Stimulated activated naive CD8-positive, alpha-beta T cell treated with anti-CD3 and anti-CD28 coated beads, Interleukin-15, Interleukin-2, amounts not matched to agents 100 ng/mL and 50 ng/mL, for 24 hours (primary cell): ENCODE measurements around the gene PRKAR2A.
A peak's percentile ranks its signal among the peaks of the same experiment; 100 is the strongest.
"Not testable (repeated sequence)": the region's sequence is repeated elsewhere in the genome, so short reads cannot be mapped to it uniquely, and the experiment has no call there.

Experiments used
- H3K27ac Mint-ChIP-seq: one replicate; pipeline ENCODE4 v1.8.0; 2021; ENCODE audit warnings: mild to moderate bottlenecking, mixed read lengths
- H3K27me3 Mint-ChIP-seq: one replicate; pipeline ENCODE4 v1.8.0; 2021; ENCODE audit warnings: mixed read lengths
- H3K36me3 Mint-ChIP-seq: one replicate; pipeline ENCODE4 v1.8.0; 2021; ENCODE audit warnings: low read depth, mixed read lengths
- H3K4me1 Mint-ChIP-seq: one replicate; pipeline ENCODE4 v1.8.0; 2021; ENCODE audit warnings: low read depth, mixed read lengths
- H3K4me3 Mint-ChIP-seq: one replicate; pipeline ENCODE4 v1.8.0; 2021; ENCODE audit warnings: mild to moderate bottlenecking, mixed read lengths
- H3K9me3 Mint-ChIP-seq: one replicate; pipeline ENCODE4 v1.8.0; 2021; ENCODE audit warnings: mixed read lengths

Gene PRKAR2A

GRCh38 chr3:48738926-48739616 lies 108.6 kb downstream of the PRKAR2A start:
- H3K27me3 Mint-ChIP-seq: no peaks in the 10 kb centered on the region
- H3K4me3 Mint-ChIP-seq: no peak overlapping the region
- H3K4me1 Mint-ChIP-seq: no peaks in the 10 kb centered on the region
- H3K36me3 Mint-ChIP-seq: no peaks in the 10 kb centered on the region
- no peak overlapping the region for H3K27ac Mint-ChIP-seq
- no peaks in the 10 kb centered on the region for H3K9me3 Mint-ChIP-seq

GRCh38 chr3:48738144-48738536 lies 109.5 kb downstream of the PRKAR2A start:
- Mint-ChIP-seq H3K36me3 (no peaks in the 10 kb centered on the region), H3K4me1 (no peaks in the 10 kb centered on the region), H3K27me3 (no peaks in the 10 kb centered on the region), H3K4me3 (no peak overlapping the region), H3K27ac (no peak overlapping the region), H3K9me3 (no peaks in the 10 kb centered on the region)

- H3K9me3 Mint-ChIP-seq, H3K36me3 Mint-ChIP-seq, H3K4me3 Mint-ChIP-seq, H3K4me1 Mint-ChIP-seq, H3K27ac Mint-ChIP-seq, H3K27me3 Mint-ChIP-seq: not testable (repeated sequence)
These were observed 112.5 kb downstream of the PRKAR2A start for GRCh38 chr3:48735075-48735767.

- H3K4me1 Mint-ChIP-seq, H3K36me3 Mint-ChIP-seq, H3K4me3 Mint-ChIP-seq, H3K27me3 Mint-ChIP-seq, H3K27ac Mint-ChIP-seq, H3K9me3 Mint-ChIP-seq: not testable (repeated sequence)
These were observed 113.1 kb downstream of the PRKAR2A start for GRCh38 chr3:48734541-48734940.

GRCh38 chr3:48733752-48734518 lies 113.7 kb downstream of the PRKAR2A start:
- not testable (repeated sequence) for H3K36me3 Mint-ChIP-seq, H3K9me3 Mint-ChIP-seq, H3K27ac Mint-ChIP-seq, H3K4me1 Mint-ChIP-seq, H3K27me3 Mint-ChIP-seq, H3K4me3 Mint-ChIP-seq

GRCh38 chr3:48727511-48727910 lies 120.2 kb downstream of the PRKAR2A start:
- H3K4me1 Mint-ChIP-seq: no peaks in the 10 kb centered on the region
- H3K27ac Mint-ChIP-seq: no peak overlapping the region
- no peaks in the 10 kb centered on the region for H3K27me3 Mint-ChIP-seq
- H3K36me3 Mint-ChIP-seq: no peaks in the 10 kb centered on the region
- H3K9me3 Mint-ChIP-seq: no peaks in the 10 kb centered on the region
- H3K4me3 Mint-ChIP-seq: no peak overlapping the region

- not testable (repeated sequence) for H3K4me3 Mint-ChIP-seq, H3K36me3 Mint-ChIP-seq, H3K27me3 Mint-ChIP-seq
These were observed 122.4 kb downstream of the PRKAR2A start for GRCh38 chr3:48725185-48725855.

GRCh38 chr3:48723725-48724124 lies 123.9 kb downstream of the PRKAR2A start:
- Mint-ChIP-seq H3K9me3 (no peaks in the 10 kb centered on the region), H3K27me3 (no peaks in the 10 kb centered on the region), H3K36me3 (no peaks in the 10 kb centered on the region), H3K4me1 (no peaks in the 10 kb centered on the region), H3K27ac (no peak overlapping the region), H3K4me3 (no peak overlapping the region)

More at GRCh38 chr3:48725185-48725855, 122.4 kb downstream of the PRKAR2A start:
- not testable (repeated sequence) for H3K27ac Mint-ChIP-seq, H3K4me1 Mint-ChIP-seq, H3K9me3 Mint-ChIP-seq

GRCh38 chr3:48723293-48723692 lies 124.4 kb downstream of the PRKAR2A start:
- H3K9me3 Mint-ChIP-seq, H3K4me3 Mint-ChIP-seq, H3K27ac Mint-ChIP-seq, H3K4me1 Mint-ChIP-seq, H3K36me3 Mint-ChIP-seq, H3K27me3 Mint-ChIP-seq: not testable (repeated sequence)

GRCh38 chr3:48716982-48717746 lies 130.5 kb downstream of the PRKAR2A start, which contains the start of gene IP6K2:
TSS of gene IP6K2 (minus strand) at chr3:48717221. CDS start at chr3:48695291, 21,930 bp downstream.
- H3K27me3 Mint-ChIP-seq: no peaks in the 10 kb centered on the region
- H3K4me3 Mint-ChIP-seq: peak within 1 kb of the TSS; percentile 96
- H3K9me3 Mint-ChIP-seq: no peaks in the 10 kb centered on the region
- H3K4me1 Mint-ChIP-seq: peaks cover 36% of the 10 kb centered on the region
- peak within 1 kb of the TSS; percentile 94 for H3K27ac Mint-ChIP-seq
- H3K36me3 Mint-ChIP-seq: peaks cover 31% of the 10 kb centered on the region

GRCh38 chr3:48716508-48716981 lies 131.1 kb downstream of the PRKAR2A start:
- Mint-ChIP-seq H3K27ac (peak overlapping the region; percentile 94), H3K36me3 (peaks cover 35% of the 10 kb centered on the region), H3K4me3 (peak overlapping the region; percentile 96), H3K27me3 (no peaks in the 10 kb centered on the region), H3K4me1 (peaks cover 41% of the 10 kb centered on the region), H3K9me3 (no peaks in the 10 kb centered on the region)

GRCh38 chr3:48715174-48715800 lies 132.4 kb downstream of the PRKAR2A start:
- H3K27ac Mint-ChIP-seq: peak overlapping the region; percentile 70
- peaks cover 50% of the 10 kb centered on the region for H3K4me1 Mint-ChIP-seq

GRCh38 chr3:48711727-48712126 lies 135.9 kb downstream of the PRKAR2A start:
- H3K4me1 Mint-ChIP-seq: peaks cover 68% of the 10 kb centered on the region
- peaks cover 57% of the 10 kb centered on the region for H3K36me3 Mint-ChIP-seq
- peak overlapping the region; percentile 24 for H3K27ac Mint-ChIP-seq
- H3K9me3 Mint-ChIP-seq: no peaks in the 10 kb centered on the region
- H3K4me3 Mint-ChIP-seq: no peak overlapping the region
- no peaks in the 10 kb centered on the region for H3K27me3 Mint-ChIP-seq

More at GRCh38 chr3:48715174-48715800, 132.4 kb downstream of the PRKAR2A start:
- Mint-ChIP-seq H3K9me3 (no peaks in the 10 kb centered on the region), H3K27me3 (no peaks in the 10 kb centered on the region), H3K4me3 (peak overlapping the region; percentile 96), H3K36me3 (peaks cover 42% of the 10 kb centered on the region)

GRCh38 chr3:48709051-48709461 lies 138.6 kb downstream of the PRKAR2A start:
- Mint-ChIP-seq H3K4me1 (peaks cover 51% of the 10 kb centered on the region), H3K27me3 (no peaks in the 10 kb centered on the region), H3K27ac (peak overlapping the region; percentile 40), H3K36me3 (peaks cover 41% of the 10 kb centered on the region), H3K4me3 (no peak overlapping the region), H3K9me3 (no peaks in the 10 kb centered on the region)
